T-helper 22 cell (primary cell): ENCODE measurements around the gene MTFP1.
"Not testable (repeated sequence)": the region's sequence is repeated elsewhere in the genome, so short reads cannot be mapped to it uniquely, and the experiment has no call there.

Experiments used
- DNase-seq: peaks from one replicate; pipeline ENCODE4 v3.0.0-alpha.2; 2020; ENCODE audit warnings: low read depth

Gene MTFP1

DNA sequence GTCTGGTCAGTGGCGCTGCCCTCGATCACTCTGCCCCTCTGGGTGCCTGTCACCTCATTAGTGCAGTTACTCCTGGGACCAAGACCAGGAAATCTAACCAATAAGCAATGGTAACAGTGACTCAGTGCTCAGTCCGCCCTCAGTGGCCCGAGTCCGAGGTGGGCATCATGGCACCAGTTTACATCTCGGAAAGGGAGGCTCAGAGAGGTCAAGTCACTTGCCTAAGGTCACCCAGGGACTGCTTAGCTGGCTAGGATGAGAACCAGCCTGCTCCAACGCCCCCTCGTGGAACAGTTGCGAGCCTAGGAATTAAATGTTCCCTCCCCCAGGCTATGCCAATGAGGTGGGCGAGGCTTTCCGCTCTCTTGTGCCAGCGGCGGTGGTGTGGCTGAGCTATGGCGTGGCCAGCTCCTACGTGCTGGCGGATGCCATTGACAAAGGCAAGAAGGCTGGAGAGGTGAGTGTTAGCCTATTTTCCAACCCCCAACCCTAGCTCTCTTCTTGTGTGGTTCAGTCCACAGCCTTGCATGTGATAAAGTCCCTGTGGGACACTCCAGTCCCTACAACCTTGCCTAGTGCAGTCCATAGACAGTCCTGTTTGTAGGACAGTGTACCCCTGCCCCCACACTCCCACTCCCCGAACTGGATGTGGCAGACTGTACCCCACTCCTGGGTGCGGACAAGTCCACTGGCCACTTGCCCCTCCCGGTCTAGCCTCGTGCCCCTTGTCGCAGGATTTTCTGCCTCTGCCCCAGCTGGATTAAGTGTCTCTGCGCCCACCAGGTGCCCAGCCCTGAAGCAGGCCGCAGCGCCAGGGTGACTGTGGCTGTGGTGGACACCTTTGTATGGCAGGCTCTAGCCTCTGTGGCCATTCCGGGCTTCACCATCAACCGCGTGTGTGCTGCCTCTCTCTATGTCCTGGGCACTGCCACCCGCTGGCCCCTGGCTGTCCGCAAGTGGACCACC, 1.1 kb downstream of the MTFP1 start:
- DNase-seq: peak; percentile 74

DNA sequence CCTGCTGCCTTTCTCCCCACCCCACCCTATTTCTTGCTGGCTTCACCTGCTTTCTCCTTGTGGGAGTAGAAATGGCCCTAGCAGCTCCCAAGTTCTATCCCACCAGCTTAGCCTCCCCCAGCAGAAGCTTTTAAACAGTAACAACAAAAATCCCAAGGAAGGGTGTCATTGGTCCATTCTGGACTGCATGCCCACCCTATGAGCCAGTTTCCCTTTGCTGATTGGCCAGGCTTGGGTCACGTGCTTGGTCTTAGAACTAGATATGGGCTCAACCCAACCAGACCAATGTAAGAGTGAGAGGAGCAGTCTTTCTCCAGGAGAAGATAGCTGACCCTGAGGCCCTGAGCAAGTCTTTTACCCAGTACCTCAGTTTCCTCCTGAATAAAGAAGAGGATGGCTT, 2.3 kb downstream of the MTFP1 start:
- DNase-seq: no peak

- DNase-seq: no peak
Measured at GRCh38 chr22:30429887-30430286, 4.3 kb downstream of the MTFP1 start.

- DNase-seq: no peak
Measured at GRCh38 chr22:30430933-30431332, 5.4 kb downstream of the MTFP1 start.

DNA sequence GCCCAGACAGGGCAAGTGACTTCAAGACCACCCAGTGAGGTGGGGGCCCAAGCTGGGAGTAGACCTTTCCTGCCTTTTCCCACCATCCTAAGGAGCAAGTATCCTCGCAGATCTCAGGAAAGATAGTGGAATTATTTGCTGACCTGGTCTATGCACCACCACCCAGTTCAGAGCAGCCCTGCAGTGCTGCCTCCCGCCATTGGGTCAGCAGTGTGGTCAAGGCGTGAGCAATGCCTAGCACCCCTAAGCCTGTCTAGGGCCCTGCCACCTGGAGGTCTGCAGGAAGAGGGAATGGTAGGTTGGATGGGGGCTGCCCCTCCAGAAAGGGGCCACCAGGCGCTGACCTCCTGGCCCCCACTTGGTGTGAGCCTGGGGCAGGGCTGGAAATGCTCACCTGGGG, 6.5 kb downstream of the MTFP1 start:
- DNase-seq: no peak

GRCh38 chr22:30432520-30432919, 7.0 kb downstream of the MTFP1 start:
- DNase-seq: no peak

GRCh38 chr22:30433227-30433626, 7.7 kb downstream of the MTFP1 start:
- no peak for DNase-seq

DNA sequence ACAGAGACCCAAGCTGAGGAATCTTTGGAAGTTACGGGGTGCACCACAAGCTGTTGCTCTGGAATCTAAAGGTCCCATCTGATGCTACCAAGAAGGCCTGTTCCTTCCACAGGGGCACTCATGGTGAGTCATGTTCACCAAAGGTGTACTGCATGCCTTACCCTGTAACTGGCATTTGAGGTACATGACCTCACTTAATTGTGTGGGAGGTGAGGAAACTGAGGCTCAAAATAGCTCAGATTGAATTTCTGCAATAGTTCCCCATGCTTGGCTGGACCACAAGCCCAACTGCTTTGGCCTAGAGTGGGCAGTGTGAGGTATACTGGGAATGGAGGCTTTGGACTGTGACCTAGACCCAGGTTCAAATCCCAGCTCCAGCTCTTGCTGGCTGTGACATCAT, 8.2 kb downstream of the MTFP1 start:
- no peak for DNase-seq

DNA sequence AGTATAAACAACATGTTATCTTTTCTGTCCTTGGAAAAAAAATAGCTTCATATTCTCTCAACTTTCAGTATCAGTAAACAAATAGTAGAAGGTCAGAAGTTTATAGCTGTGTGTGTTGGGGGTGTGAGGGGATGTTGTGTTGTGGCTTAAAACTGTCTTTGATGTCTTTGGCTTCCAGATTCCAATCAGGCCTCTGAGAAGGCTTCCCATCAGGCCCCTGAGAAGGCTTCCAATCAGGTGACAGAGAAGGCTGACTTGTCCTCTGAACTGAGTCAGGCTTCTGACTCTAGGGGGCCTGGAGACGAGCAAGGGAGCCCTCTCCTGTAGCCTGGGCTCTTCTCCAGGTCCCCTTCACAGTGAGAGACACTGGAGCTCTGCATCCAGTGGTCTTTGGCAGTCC, 9.3 kb downstream of the MTFP1 start:
- DNase-seq: no peak

DNA sequence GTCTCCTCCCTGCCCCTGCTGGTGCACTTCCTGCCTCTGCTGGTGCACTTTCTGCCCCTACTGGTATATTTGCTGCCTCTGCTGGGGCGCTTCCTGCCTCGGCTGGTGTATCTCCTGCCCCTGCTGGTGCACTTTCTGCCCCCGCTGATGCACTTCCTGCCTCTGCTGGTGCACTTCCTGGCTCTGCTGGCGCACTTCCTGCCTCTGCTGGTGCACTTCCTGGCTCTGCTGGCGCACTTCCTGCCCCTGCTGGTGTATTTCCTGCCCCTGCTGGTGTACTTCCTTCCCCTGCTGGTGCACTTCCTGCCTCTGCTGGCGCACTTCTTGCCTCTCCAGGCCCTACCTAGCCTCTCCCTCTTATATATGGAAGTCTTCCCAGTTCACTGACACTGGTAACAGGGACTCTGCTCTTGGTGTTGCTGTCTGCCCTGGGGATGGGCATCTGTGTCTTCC, 10.1 kb downstream of the MTFP1 start:
- peak; percentile 92 for DNase-seq

GRCh38 chr22:30436196-30436595, 10.6 kb downstream of the MTFP1 start:
- no peak for DNase-seq

DNA sequence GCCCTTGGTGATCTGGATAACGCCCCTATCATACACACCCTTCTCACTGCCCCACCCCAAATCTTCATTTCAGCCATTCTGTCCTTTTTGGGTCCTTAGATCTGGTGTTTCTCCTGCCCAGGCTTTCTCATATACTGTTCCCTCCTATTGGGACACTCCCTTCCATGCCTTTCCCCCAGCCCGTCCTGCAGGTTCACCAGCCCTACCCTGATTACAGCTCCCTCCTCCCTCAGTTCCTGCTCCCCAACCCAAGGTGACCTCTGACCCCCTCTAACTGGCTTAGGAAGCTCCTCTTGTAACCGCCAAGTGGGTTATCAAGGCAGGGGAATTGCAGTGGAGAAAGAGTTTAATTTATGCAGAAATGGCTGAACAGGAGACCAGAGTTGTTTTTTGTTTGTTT, 13.0 kb downstream of the MTFP1 start:
- no peak for DNase-seq

GRCh38 chr22:30439226-30439625, 13.7 kb downstream of the MTFP1 start:
- no peak for DNase-seq

- no peak for DNase-seq
Measured at GRCh38 chr22:30439836-30440235, 14.3 kb downstream of the MTFP1 start.

- DNase-seq: no peak
Measured at GRCh38 chr22:30441088-30441487, 15.5 kb downstream of the MTFP1 start.

- no peak for DNase-seq
Measured at GRCh38 chr22:30444632-30445437, 19.3 kb downstream of the MTFP1 start.

DNA sequence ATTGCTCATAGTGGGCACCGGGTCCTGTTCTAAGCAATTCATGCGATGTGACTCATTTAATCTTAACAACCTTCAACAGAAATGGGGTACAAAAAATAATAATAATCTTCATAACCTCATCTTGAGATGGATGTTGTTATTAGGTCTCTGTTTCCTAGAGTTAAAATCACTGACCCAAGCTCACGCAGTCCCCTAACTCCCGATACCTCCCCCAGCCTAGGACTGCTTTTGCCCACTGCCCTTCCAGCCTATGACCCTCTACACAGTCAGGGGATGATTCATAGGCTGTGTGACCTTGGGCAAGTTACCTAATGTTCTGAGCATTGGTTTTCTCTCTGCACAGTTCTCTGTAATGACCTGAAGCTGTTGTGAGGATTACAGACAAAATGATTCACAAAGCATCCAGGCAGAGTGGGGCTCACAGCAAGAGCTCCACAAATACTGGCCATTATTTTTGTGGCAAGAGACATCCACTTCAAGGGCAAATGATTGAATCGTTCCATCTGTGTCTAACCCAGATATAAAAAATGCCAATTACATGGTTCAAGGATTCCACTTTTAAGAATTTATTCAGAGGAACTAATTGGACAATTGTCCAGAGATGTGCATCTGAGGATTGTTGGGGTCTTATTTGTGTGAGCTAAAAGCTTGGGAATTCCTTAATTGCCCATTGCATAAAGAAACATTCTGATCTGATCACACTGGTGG, 20.0 kb downstream of the MTFP1 start:
- DNase-seq: no peak

- DNase-seq: no peak
Measured at GRCh38 chr22:30447656-30448055, 22.1 kb downstream of the MTFP1 start.

GRCh38 chr22:30451488-30451887, 25.9 kb downstream of the MTFP1 start:
- DNase-seq: not testable (repeated sequence)

DNA sequence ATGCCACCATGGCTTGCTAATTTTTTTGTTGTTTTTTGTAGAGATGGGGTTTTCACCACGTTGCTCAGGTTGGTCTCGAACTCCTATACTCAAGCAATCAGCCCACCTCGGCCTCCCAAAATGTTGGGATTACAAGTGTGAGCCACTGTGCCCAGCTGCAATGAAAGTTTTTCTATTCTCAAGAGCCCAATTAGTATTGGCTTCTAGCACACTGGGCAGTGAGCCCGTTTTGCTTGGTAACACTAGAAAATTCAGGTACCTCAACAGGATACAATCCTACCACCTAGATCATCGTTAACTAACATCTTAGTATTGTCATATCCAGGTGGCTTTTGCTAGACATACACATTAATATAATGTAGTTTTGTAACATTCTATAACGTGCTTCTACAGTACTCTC, 27.3 kb downstream of the MTFP1 start:
- DNase-seq: no peak

GRCh38 chr22:30453731-30454510, 28.4 kb downstream of the MTFP1 start:
- no peak for DNase-seq
